Memory B cell (primary cell): ENCODE measurements around the gene SLC37A1.
"Not testable (repeated sequence)": the region's sequence is repeated elsewhere in the genome, so short reads cannot be mapped to it uniquely, and the experiment has no call there.

Experiments used
- ATAC-seq: fragments of 150-1000 bp; cut with Tn5 transposase; 2 replicates; pipeline ENCODE4 v1.10.0; 2021; ENCODE audit warnings: low read depth, mild to moderate bottlenecking, moderate library complexity
- DNase-seq, 2 donors: peaks; one replicate each; pipeline ENCODE4 v3.0.0; 2022; ENCODE audit warnings: low spot score in 2 of 2
- H3K27ac Mint-ChIP-seq: one replicate; pipeline ENCODE4 v1.8.0; 2022; ENCODE audit warnings: mild to moderate bottlenecking, moderate library complexity, mixed read lengths
- H3K27me3 Mint-ChIP-seq: one replicate; pipeline ENCODE4 v1.8.0; 2022; ENCODE audit warnings: mixed read lengths
- H3K36me3 Mint-ChIP-seq: one replicate; pipeline ENCODE4 v1.8.0; 2022; ENCODE audit warnings: mild to moderate bottlenecking, mixed read lengths
- H3K4me1 Mint-ChIP-seq: one replicate; pipeline ENCODE4 v1.8.0; 2022; ENCODE audit warnings: mixed read lengths
- H3K4me3 Mint-ChIP-seq: one replicate; pipeline ENCODE4 v1.8.0; 2022; ENCODE audit warnings: mild to moderate bottlenecking, moderate library complexity, mixed read lengths
- H3K9me3 Mint-ChIP-seq: one replicate; pipeline ENCODE4 v1.8.0; 2022; ENCODE audit warnings: mixed read lengths

SLC37A1 gene

GRCh38 chr21:42599962-42600361, 86.3 kb downstream of the SLC37A1 start:
- ATAC-seq (no peak), DNase-seq (no peak)
- Mint-ChIP-seq H3K27ac (no peak overlapping the region), H3K27me3 (peaks cover 19% of the 10 kb centered on the region), H3K9me3 (peaks cover 6% of the 10 kb centered on the region), H3K4me3 (no peak overlapping the region), H3K4me1 (no peaks in the 10 kb centered on the region), H3K36me3 (no peaks in the 10 kb centered on the region)

- ATAC-seq: no peak
- no peaks in the 10 kb centered on the region for H3K36me3 Mint-ChIP-seq
- H3K4me3 Mint-ChIP-seq: no peak overlapping the region
- DNase-seq: no peak
- no peaks in the 10 kb centered on the region for H3K4me1 Mint-ChIP-seq
- H3K9me3 Mint-ChIP-seq: peaks cover 11% of the 10 kb centered on the region
- H3K27ac Mint-ChIP-seq: no peak overlapping the region
- peaks cover 18% of the 10 kb centered on the region for H3K27me3 Mint-ChIP-seq
Observed at GRCh38 chr21:42601656-42602055, 88.0 kb downstream of the SLC37A1 start.

GRCh38 chr21:42607102-42607501, 93.5 kb downstream of the SLC37A1 start:
- Mint-ChIP-seq H3K27ac (no peak overlapping the region), H3K4me3 (no peak overlapping the region), H3K4me1 (no peaks in the 10 kb centered on the region), H3K9me3 (peaks cover 15% of the 10 kb centered on the region), H3K27me3 (peaks cover 6% of the 10 kb centered on the region), H3K36me3 (no peaks in the 10 kb centered on the region)
- DNase-seq (no peak), ATAC-seq (no peak)

GRCh38 chr21:42607525-42608102, 94.0 kb downstream of the SLC37A1 start:
- DNase-seq (no peak), ATAC-seq (no peak)
- no peaks in the 10 kb centered on the region for H3K4me1 Mint-ChIP-seq
- H3K36me3 Mint-ChIP-seq: no peaks in the 10 kb centered on the region
- H3K27me3 Mint-ChIP-seq: peaks cover 4% of the 10 kb centered on the region
- H3K27ac Mint-ChIP-seq: no peak overlapping the region
- no peak overlapping the region for H3K4me3 Mint-ChIP-seq
- H3K9me3 Mint-ChIP-seq: peaks cover 15% of the 10 kb centered on the region

GRCh38 chr21:42608446-42608845, 94.8 kb downstream of the SLC37A1 start:
- Mint-ChIP-seq H3K27me3 (peaks cover 2% of the 10 kb centered on the region), H3K4me3 (no peak overlapping the region), H3K27ac (no peak overlapping the region), H3K4me1 (no peaks in the 10 kb centered on the region), H3K9me3 (peaks cover 15% of the 10 kb centered on the region), H3K36me3 (no peaks in the 10 kb centered on the region)
- ATAC-seq (no peak), DNase-seq (no peak)

- ATAC-seq: peak; percentile 99
Observed at GRCh38 chr21:42609811-42610210, 96.2 kb downstream of the SLC37A1 start.

GRCh38 chr21:42611852-42612251, 98.2 kb downstream of the SLC37A1 start:
- H3K27me3 Mint-ChIP-seq: peaks cover 2% of the 10 kb centered on the region
- no peaks in the 10 kb centered on the region for H3K36me3 Mint-ChIP-seq
- no peaks in the 10 kb centered on the region for H3K4me1 Mint-ChIP-seq
- DNase-seq (no peak), ATAC-seq (no peak)
- no peak overlapping the region for H3K4me3 Mint-ChIP-seq
- H3K27ac Mint-ChIP-seq: no peak overlapping the region
- H3K9me3 Mint-ChIP-seq: peaks cover 5% of the 10 kb centered on the region

More at GRCh38 chr21:42609811-42610210, 96.2 kb downstream of the SLC37A1 start:
- no peak overlapping the region for H3K4me3 Mint-ChIP-seq
- H3K27me3 Mint-ChIP-seq: no peaks in the 10 kb centered on the region
- H3K27ac Mint-ChIP-seq: no peak overlapping the region
- peak in 1 of 2 donors; percentile 25 for DNase-seq
- H3K9me3 Mint-ChIP-seq: peaks cover 9% of the 10 kb centered on the region
- no peaks in the 10 kb centered on the region for H3K4me1 Mint-ChIP-seq
- no peaks in the 10 kb centered on the region for H3K36me3 Mint-ChIP-seq

GRCh38 chr21:42612390-42612789, 98.7 kb downstream of the SLC37A1 start:
- no peaks in the 10 kb centered on the region for H3K36me3 Mint-ChIP-seq

GRCh38 chr21:42613756-42614155, 100.1 kb downstream of the SLC37A1 start:
- Mint-ChIP-seq H3K4me1 (no peaks in the 10 kb centered on the region), H3K4me3 (no peak overlapping the region), H3K27ac (no peak overlapping the region), H3K36me3 (no peaks in the 10 kb centered on the region), H3K9me3 (peaks cover 5% of the 10 kb centered on the region), H3K27me3 (peaks cover 6% of the 10 kb centered on the region)
- DNase-seq (no peak), ATAC-seq (no peak)

More at GRCh38 chr21:42612390-42612789, 98.7 kb downstream of the SLC37A1 start:
- H3K27me3 Mint-ChIP-seq: peaks cover 3% of the 10 kb centered on the region
- no peak overlapping the region for H3K4me3 Mint-ChIP-seq
- no peak for ATAC-seq
- peaks cover 5% of the 10 kb centered on the region for H3K9me3 Mint-ChIP-seq
- H3K27ac Mint-ChIP-seq: no peak overlapping the region
- no peak for DNase-seq
- no peaks in the 10 kb centered on the region for H3K4me1 Mint-ChIP-seq

GRCh38 chr21:42614396-42614795, 100.7 kb downstream of the SLC37A1 start:
- Mint-ChIP-seq H3K4me1 (no peaks in the 10 kb centered on the region), H3K4me3 (no peak overlapping the region), H3K9me3 (peaks cover 2% of the 10 kb centered on the region), H3K27ac (no peak overlapping the region), H3K36me3 (no peaks in the 10 kb centered on the region), H3K27me3 (peaks cover 7% of the 10 kb centered on the region)
- ATAC-seq: no peak
- no peak for DNase-seq

- H3K36me3 Mint-ChIP-seq: no peaks in the 10 kb centered on the region
- no peak overlapping the region for H3K27ac Mint-ChIP-seq
- H3K9me3 Mint-ChIP-seq: peaks cover 1% of the 10 kb centered on the region
- H3K27me3 Mint-ChIP-seq: peaks cover 9% of the 10 kb centered on the region
- ATAC-seq (peak; percentile 81), DNase-seq (no peak)
- no peaks in the 10 kb centered on the region for H3K4me1 Mint-ChIP-seq
- no peak overlapping the region for H3K4me3 Mint-ChIP-seq
Observed at GRCh38 chr21:42614811-42615351, 101.2 kb downstream of the SLC37A1 start.

GRCh38 chr21:42615377-42615776, 101.7 kb downstream of the SLC37A1 start:
- H3K27me3 Mint-ChIP-seq: peaks cover 12% of the 10 kb centered on the region
- not testable (repeated sequence) for H3K4me3 Mint-ChIP-seq, DNase-seq, H3K36me3 Mint-ChIP-seq, H3K27ac Mint-ChIP-seq, H3K4me1 Mint-ChIP-seq, ATAC-seq, H3K9me3 Mint-ChIP-seq

GRCh38 chr21:42615924-42616323, 102.3 kb downstream of the SLC37A1 start:
- Mint-ChIP-seq H3K27ac (no peak overlapping the region), H3K4me1 (no peaks in the 10 kb centered on the region), H3K27me3 (peaks cover 13% of the 10 kb centered on the region), H3K4me3 (no peak overlapping the region), H3K9me3 (no peaks in the 10 kb centered on the region), H3K36me3 (no peaks in the 10 kb centered on the region)
- ATAC-seq (no peak), DNase-seq (no peak)

- no peaks in the 10 kb centered on the region for H3K4me1 Mint-ChIP-seq
- DNase-seq: no peak
- H3K4me3 Mint-ChIP-seq: no peak overlapping the region
- H3K27me3 Mint-ChIP-seq: peaks cover 13% of the 10 kb centered on the region
- H3K27ac Mint-ChIP-seq: no peak overlapping the region
- H3K9me3 Mint-ChIP-seq: no peaks in the 10 kb centered on the region
- peak; percentile 21 for ATAC-seq
- no peaks in the 10 kb centered on the region for H3K36me3 Mint-ChIP-seq
Observed at GRCh38 chr21:42616446-42616845, 102.8 kb downstream of the SLC37A1 start.

GRCh38 chr21:42616941-42617340, 103.3 kb downstream of the SLC37A1 start:
- H3K27ac Mint-ChIP-seq: no peak overlapping the region
- no peak for ATAC-seq
- H3K27me3 Mint-ChIP-seq: peaks cover 17% of the 10 kb centered on the region
- H3K9me3 Mint-ChIP-seq: no peaks in the 10 kb centered on the region
- H3K36me3 Mint-ChIP-seq: no peaks in the 10 kb centered on the region
- H3K4me3 Mint-ChIP-seq: no peak overlapping the region
- DNase-seq: no peak
- H3K4me1 Mint-ChIP-seq: no peaks in the 10 kb centered on the region
